ENCODE data around the gene RFX2. TPM values are rescaled to one million over a fixed set of nuclear protein-coding genes. Genes with fewer than 3 reads are reported as not detected.
"Not testable (repeated sequence)": the region's sequence is repeated elsewhere in the genome, so short reads cannot be mapped to it uniquely, and the experiment has no call there.

RFX2 gene
- total RNA-seq, 1 donor from 2014 or later = 7.9 TPM

DNA sequence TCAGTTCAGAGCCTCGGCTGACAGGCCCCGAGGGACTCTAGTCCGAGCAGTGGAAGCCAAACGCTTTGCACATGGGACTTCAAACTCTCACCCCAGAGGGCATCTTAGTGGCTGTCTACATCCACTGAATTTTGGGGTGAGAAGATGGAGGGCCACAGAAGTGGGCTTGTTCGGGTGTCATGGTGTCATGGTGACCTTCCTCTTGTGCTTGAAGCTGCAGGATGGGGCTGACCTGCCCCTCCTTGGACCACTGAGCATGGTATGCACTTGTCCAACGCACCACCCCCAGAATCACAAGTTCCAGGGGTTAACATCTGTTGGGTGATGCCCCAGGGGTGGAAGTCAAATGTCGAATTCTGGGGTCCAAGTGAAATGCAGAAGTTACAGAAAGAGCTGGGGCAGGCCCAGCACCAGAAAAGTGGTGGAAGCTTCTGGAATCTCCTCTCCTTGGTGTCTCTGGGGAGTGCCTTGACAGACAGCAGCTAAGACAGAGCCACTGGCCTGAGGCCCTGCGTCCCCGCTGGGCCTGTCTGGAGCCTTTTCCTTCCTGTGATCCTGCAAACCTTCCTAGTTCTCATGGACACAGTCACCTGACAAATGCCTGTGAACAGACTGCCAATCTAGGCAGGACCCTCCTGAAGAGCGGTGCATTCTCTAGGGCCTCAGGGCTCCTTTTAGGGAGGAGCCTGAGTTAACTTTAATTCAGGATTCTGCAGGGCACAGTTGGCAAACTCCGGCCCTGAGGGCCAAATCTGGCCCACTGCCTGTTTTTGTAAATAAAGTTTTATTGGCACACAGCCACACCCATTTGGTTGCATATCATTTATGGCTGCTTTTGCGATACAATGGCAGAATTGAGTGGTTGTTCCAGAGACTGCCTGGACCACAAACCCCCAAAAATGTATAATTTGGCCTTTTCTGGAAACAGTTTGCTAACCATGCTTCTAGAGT is 67.2 kb downstream of the RFX2 start:
- no peak for DNase-seq (ENCODE audit: extremely low read depth, low read depth, low spot score)

DNA sequence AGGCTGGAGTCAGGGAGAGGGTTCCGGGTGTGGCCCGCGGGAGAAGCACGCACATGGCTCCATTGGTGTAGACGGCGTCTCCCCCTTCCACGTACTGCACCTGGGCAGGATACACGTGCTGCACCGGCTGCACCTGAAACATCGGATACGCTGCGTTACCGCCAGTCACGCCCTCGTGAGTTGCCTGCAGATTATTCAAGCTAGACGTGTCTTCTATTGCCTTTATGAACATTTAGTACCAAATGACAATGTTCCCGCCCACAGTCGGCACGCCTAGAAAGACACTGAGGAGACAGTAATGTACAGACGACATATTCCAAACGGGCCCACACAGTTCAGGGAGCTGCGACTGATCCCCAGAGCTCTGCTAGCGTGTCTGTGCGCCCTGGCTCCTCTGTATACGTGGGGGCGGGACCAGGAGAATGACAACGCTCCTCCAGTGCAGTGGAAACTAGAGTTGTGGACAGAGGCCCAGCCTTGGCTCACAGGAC is 68.3 kb downstream of the RFX2 start:
- no peak for DNase-seq (ENCODE audit: extremely low read depth, low read depth, low spot score)

GRCh38 chr19:6041071-6041470 is 69.2 kb downstream of the RFX2 start:
- no peak for DNase-seq (ENCODE audit: extremely low read depth, low read depth, low spot score)

DNA sequence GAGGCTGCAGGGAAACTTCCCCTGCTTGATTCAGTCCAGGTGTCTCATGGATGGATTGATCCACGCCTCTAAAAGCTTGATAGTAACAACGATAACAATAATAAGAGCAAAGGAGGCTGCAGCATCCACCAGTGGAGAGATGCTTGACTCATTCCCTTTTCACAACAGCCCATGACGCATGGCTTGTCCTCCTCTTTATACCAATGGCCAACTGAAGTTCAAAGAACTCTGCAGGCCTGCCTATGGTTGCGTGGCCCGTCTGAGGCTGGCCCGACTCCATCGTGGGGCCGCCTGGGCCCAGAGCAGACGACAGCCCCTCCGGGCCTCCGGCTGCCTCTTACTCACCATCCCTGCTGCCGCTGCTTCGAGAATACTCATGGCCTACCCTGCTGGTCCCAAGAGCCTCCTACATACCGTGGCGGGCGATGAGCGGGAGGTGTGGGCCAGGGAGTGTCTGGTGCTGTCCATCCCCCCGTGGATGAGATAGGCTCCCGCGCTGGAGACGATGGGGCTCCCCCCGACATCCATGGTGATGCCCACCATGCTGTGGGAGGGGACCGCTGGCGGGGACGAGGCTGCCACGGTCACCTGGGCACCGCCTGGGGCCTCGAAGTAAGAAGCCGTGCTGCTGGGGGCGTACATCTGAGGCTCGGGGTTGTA is 70.6 kb downstream of the RFX2 start:
- DNase-seq (ENCODE audit: extremely low read depth, low read depth, low spot score) = no peak

DNA sequence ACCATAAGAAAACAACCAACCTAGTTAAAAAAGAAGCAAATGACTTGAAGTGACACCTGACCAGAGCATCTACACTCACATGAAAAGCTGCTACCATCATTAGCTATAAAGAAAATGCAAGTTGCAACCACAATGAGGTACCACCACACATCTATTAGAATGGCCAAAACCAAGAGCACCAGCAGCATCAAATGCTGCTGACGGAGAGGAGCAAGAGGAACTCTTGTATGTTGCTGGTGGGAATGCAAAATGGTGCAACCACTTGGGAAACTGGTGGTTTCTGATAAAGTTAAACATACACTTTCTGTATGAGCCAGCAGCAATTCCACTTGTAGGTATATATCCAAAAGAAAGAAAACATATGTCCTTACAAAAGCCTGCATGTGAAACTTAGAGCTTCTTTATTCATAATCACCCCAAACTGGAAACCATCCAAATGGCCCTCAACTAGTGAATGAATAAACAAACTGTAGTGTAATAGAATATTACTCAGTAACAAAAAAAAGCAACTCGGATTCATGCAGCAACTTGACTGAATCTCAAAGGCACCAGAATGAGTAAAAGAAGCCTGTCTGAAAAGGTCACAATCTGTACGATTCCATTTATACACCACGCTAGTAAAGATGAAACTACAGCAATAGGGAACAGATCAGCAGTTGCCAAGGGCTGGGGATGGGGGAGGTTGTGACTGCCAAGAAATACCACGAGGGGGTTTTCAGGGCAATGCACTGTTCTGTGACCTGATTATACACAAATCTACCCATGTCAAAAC is 71.5 kb downstream of the RFX2 start:
- no peak for DNase-seq (ENCODE audit: extremely low read depth, low read depth, low spot score)

- no peak for DNase-seq (ENCODE audit: extremely low read depth, low read depth, low spot score)
These were observed 75.3 kb downstream of the RFX2 start for GRCh38 chr19:6035026-6035425.

- DNase-seq (ENCODE audit: extremely low read depth, low read depth, low spot score) = no peak
These were observed 75.8 kb downstream of the RFX2 start for GRCh38 chr19:6034512-6034911.

- no peak for DNase-seq (ENCODE audit: extremely low read depth, low read depth, low spot score)
These were observed 76.5 kb downstream of the RFX2 start for GRCh38 chr19:6033744-6034264.

GRCh38 chr19:6032827-6033226 is 77.5 kb downstream of the RFX2 start:
- no peak for DNase-seq (ENCODE audit: extremely low read depth, low read depth, low spot score)

DNA sequence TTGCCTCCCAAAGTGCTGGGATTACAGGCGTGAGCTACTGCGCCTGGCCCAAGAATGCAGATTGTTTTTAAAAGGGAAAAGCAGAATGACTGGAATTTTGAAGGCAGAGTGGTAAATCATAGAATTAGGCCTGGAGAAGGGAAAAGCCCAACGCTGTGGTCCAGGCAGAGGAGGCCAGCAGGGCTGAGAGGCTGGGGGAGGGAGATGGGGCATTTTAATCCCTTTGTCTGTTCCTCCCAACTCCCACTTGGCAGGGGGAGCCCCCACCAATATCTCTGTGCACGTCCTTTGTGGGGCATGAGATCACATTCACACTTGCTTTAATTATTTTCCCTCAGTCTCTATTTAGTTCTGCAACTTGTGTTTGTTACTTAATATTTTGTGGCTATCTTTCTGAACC is 77.9 kb downstream of the RFX2 start:
- no peak for DNase-seq (ENCODE audit: extremely low read depth, low read depth, low spot score)

DNA sequence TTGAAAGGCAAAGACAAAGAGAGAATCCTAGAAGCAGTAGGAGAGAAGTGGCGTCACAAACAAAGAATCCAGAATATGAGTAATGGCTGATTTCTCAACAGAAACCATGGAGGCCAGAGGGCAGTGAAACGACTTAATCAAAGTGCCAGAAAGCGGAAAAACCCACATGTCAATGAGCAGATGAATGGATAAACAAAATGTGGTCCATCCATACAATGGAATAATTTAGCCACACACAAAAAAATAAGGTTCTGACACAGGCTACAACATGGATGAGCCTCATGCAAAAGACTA is 80.1 kb downstream of the RFX2 start:
- DNase-seq (ENCODE audit: extremely low read depth, low read depth, low spot score) = no peak

DNA sequence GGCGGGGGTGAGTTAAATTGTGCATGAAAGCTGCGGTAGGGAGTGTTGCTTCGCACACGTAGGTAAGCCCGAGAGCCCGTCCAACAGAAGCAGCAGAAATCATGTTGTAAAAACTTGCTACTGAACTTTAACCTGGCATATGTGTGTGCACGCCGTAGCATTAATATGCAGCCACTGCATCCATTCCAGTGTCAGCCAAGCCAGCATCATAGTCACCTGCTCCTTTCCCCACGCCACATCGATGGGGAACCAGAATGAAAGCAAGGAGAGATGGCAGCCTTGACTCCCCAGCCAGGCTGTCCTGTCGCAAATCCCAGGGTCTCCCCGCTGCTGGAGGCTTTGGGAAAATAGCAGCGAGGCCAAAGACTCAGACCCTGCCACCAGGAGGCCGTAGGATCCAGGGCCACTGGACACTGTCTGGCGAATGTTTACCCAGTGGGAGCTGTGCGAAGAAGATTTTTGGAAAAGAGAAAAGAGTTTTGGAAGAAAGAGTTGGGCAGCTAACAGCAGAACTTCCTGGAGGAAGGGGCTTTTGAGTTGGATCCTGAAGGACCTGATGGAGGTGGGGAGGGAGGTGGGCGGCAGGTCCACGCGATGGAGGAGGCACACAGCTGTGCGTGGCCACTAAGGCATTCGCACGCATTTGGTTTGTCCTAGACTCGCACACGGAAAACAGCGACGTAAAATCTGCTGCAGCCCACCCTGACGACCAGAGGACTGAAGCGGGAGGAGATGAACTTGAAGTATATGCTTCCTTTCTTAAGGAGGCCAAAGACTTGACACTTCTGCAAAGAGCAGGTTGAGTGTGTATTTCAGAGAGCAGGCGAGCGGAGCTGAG is 83.7 kb downstream of the RFX2 start:
- no peak for DNase-seq (ENCODE audit: extremely low read depth, low read depth, low spot score)

DNA sequence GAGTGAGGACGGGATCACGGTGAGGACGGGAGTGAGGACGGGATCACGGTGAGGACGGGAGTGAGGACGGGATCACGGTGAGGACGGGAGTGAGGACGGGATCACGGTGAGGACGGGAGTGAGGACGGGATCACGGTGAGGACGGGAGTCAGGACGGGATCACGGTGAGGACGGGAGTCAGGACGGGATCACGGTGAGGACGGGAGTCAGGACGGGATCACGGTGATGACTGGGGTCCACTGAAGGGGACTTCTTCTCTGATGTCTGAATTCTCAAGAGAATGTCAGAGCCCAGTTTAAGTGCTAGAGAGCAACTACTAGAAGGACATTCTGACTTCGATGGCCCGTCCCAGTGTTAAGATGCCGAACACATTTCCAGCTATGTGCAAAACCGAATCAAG is 85.5 kb downstream of the RFX2 start:
- not testable (repeated sequence) for DNase-seq (ENCODE audit: extremely low read depth, low read depth, low spot score)

- DNase-seq (ENCODE audit: extremely low read depth, low read depth, low spot score) = no peak
These were observed 86.4 kb downstream of the RFX2 start for GRCh38 chr19:6023936-6024335.

DNA sequence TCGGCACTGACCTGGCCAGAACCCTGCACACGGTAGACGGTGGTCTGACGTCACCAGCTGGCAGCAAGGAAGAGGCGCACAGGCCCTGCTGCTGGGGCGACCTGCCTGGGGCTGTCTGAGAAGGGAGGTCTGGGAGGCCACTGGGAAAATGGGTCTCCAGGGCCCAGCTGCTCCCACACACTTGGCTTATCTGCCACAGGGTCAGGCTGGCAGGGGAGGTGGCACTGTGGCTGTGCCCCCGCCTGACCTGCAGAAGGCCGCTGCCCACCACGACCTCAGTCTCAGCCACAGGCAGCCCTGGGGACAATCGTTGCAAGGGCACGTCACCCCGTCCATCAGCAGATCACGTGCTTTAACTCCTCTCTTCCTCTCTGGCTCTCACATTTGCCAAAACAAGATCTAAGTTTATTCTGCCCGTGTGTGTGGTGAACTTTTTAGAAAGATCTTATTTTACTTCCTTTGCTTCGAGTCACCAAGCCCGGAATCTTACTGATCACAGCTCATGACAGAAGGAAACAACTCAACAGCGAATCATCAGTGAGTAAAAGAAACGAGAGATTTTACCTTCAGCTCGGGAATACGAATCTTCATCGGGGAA is 87.1 kb downstream of the RFX2 start:
- DNase-seq (ENCODE audit: extremely low read depth, low read depth, low spot score) = no peak

DNA sequence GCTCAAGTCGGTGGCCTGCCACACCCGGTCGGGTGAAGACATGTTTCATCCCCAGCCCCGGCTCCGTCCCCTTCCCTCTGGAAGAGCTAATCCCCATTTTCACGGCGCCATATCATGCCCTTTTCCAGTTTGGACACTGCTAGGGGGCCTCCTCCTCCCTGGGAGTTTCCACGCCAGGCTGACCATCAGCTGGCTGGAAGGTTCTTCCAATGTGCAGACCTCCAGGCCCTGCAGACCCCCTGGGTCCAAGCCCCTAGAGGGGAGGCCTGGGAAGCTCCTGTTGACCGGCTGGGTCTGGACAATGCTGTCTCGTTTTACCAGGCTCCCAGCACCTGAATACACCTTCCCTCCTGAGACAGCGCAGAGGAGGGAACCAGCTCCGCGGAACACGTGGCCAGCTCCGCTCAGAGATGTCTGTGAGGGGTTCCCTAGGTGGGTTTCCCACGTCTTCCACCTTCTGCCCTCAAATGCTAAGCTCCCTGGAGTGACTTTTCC is 87.7 kb downstream of the RFX2 start:
- no peak for DNase-seq (ENCODE audit: extremely low read depth, low read depth, low spot score)

- DNase-seq (ENCODE audit: extremely low read depth, low read depth, low spot score) = peak; percentile 62
These were observed 88.3 kb downstream of the RFX2 start for GRCh38 chr19:6021878-6022569.

DNA sequence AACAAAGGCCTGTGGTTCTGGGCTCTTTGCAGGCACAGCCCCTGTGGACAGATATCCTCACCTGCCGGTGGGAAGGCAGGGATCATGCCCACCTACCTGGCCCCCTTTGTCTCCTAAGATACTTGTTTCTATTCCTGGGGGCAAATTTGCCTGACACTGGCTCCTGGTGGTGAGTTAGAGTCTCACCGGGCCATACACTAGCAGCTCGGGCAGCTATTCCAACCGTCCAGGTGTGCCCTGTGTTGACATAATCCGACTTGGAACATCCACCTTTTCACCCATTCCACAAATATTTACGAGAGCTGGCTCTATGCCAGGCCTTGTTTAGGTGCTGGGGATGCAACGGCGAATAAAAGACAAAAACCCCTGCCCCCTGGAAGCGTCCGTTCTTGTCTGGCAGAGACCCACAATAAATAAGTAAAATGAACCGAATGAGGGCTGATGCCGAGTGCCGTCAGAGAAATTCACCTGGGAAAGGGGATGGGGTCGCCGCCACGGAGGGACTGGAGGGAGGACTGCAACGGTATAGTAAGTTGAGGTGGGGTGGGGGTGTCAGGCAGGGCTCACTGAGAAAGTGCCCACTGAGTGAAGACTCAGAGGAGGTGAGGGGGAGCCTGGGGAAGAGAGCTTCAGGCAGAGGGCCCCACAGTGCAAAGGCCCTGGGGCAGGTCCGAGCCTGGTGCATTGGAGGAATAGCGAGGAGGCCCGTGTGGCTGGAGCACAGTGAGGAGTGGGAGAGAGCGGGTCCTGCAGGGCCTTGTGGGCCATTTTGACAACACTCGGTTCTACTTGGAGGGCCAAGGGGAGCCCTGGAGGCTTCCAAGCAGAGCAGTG is 89.1 kb downstream of the RFX2 start:
- no peak for DNase-seq (ENCODE audit: extremely low read depth, low read depth, low spot score)
